A673 (cell line): ENCODE measurements around the gene SMARCD3.

Experiments
- EZH2 ChIP-seq: fragments of 200-600 bp; sonication (generic); IDR thresholded peaks from 2 replicates; pipeline ENCODE4 v1.6.1; 2017; ENCODE audit warnings: borderline replicate concordance, low read depth, mild to moderate bottlenecking, mixed read lengths, antibody characterized with exemption, low read length; ENCODE audit not compliant: poor library complexity, severe bottlenecking
- TF ChIP-seq, protein P1 (sequence below): fragments of 300-800, 200-600 bp; sonication (generic); conservative IDR thresholded peaks from 2 replicates; pipeline ENCODE4 v1.5.1; 2017; ENCODE audit warnings: low read depth, mild to moderate bottlenecking, antibody characterized with exemption, low read length, moderate library complexity, mixed read lengths

DNA sequence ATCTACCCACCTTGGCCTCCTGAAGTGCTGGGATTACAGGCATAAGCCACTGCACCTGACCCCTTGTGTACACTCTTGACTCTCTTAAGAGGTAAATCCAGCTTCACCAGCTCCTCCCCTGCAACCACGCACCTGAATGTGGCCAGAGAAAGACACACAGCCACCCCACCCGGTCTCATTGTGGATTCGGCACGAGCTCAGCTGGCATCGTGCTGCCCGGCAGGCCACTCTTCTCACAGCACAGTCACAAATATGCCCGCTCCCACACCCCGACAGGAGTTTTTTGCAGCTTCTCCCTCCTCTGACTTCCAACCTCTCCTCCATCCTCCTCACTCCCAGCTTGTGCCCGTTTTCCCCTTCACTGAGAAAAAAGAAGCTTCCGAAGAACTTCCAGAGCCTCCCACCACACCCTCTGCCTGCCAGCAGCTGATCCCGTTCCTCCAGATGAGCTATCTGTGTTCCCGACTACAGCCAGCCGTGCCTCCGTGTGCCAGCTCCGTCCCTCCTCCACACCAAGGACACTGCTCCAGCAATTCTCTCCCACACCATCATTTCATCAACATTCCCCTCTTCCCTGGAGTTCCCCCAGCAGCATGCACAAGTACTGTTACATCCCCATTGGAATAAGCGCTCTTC is 8.0 kb upstream of the SMARCD3 start:
- TF ChIP-seq, protein P1, sequence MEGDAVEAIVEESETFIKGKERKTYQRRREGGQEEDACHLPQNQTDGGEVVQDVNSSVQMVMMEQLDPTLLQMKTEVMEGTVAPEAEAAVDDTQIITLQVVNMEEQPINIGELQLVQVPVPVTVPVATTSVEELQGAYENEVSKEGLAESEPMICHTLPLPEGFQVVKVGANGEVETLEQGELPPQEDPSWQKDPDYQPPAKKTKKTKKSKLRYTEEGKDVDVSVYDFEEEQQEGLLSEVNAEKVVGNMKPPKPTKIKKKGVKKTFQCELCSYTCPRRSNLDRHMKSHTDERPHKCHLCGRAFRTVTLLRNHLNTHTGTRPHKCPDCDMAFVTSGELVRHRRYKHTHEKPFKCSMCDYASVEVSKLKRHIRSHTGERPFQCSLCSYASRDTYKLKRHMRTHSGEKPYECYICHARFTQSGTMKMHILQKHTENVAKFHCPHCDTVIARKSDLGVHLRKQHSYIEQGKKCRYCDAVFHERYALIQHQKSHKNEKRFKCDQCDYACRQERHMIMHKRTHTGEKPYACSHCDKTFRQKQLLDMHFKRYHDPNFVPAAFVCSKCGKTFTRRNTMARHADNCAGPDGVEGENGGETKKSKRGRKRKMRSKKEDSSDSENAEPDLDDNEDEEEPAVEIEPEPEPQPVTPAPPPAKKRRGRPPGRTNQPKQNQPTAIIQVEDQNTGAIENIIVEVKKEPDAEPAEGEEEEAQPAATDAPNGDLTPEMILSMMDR: no peak
- no peak for TF ChIP-seq EZH2
